ENCODE measurements around the gene CREB1.

CREB1 gene

GRCh38 chr2:207621501-207622039, 91.8 kb downstream of the CREB1 start:
- TF ChIP-seq REST (IDR thresholded peaks at IDR 0.05; ENCODE audit: low read depth) (no peak), TCF12 (IDR thresholded peaks at IDR 0.05; ENCODE audit: low read depth) (no peak), NFIC (IDR thresholded peaks at IDR 0.05) (no peak), EP300 (IDR thresholded peaks at IDR 0.05; ENCODE audit: borderline replicate concordance) (no peak), TEAD4 (IDR thresholded peaks at IDR 0.05) (no peak), TAF1 (IDR thresholded peaks at IDR 0.05; ENCODE audit: low read depth) (no peak)

GRCh38 chr2:207624185-207625013, 94.6 kb downstream of the CREB1 start:
- TF ChIP-seq NFIC (IDR thresholded peaks at IDR 0.05) = no peak; the same call in 1 of the 2 replicates
- TF ChIP-seq CREB1 (IDR thresholded peaks at IDR 0.05; ENCODE audit: low read depth) = no peak
- TF ChIP-seq TCF12 (IDR thresholded peaks at IDR 0.05; ENCODE audit: low read depth) = peak; percentile 21; the same call in 1 of the 2 replicates
- TF ChIP-seq EGR1 (IDR thresholded peaks at IDR 0.05) = no peak
- peak; percentile 41 for TF ChIP-seq TEAD4 (IDR thresholded peaks at IDR 0.05)
- TF ChIP-seq RAD21 (IDR thresholded peaks at IDR 0.05; ENCODE audit: low read depth) = no peak
- no peak for TF ChIP-seq MAX (IDR thresholded peaks at IDR 0.05)

DNA sequence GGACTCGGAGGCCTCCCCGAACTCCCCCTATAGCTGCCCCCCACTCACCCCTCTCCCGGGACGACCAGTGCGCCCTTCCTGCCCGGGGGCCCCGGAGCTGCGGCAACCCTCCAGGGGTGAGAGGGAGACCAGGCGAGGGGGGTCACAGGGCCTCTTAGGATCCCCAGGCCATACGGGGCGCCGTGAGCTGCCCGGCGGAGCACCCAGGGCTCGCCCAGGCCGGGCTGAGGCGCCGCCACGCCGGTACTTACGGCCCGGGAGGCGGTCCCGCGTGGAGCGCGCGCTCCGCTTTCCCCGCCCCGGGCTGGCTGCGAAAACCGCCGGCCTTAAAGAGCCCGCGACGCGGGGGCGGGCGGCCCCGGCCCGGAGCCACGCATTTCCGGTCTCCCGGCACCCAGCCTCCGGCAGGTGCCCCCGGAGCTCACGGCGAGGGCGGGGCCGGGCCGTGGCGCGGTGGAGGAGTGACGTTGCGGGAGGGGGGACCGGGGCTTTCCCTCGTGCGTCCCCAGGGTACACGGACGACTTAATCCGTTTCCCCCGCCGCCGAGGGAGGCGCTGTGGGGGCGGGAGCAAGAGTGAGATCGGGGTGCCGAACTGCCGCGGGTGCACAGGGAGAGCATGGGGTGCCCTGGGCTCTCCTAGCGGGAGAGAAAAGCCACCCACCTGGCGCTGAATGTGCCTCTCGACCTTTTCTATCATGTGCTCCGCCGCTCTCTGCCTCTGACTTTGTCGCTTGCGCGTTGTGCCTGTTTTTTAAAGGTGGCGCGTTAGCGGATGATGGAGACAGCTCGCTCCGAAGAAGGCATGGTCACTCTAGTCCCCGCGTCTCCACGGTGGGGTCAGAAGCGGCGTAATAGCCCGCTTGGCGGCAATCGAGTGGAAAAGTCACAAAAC, 95.5 kb downstream of the CREB1 start, which contains the start of gene METTL21A:
Gene METTL21A (minus strand): TSS at position 381 of the 894 bp plus-strand sequence. CDS start 1,019 bp downstream, outside the sequence.
- TF ChIP-seq YY1 (IDR thresholded peaks at IDR 0.05; ENCODE audit: low read depth) = peak; percentile 36; the same call in 1 of the 2 replicates
- TF ChIP-seq REST (IDR thresholded peaks at IDR 0.05; ENCODE audit: low read depth) = no peak
- TF ChIP-seq NFIC (IDR thresholded peaks at IDR 0.05) = no peak; the same call in 1 of the 2 replicates
- no peak for TF ChIP-seq CEBPB (IDR thresholded peaks at IDR 0.05)
- no peak for TF ChIP-seq ZBTB7A (IDR thresholded peaks at IDR 0.05; ENCODE audit: low read depth)
- TF ChIP-seq RAD21 (IDR thresholded peaks at IDR 0.05; ENCODE audit: low read depth) = peak; percentile 25; the same call in 1 of the 2 replicates
- peak; percentile 40; the same call in 1 of the 2 replicates for TF ChIP-seq CREB1 (IDR thresholded peaks at IDR 0.05; ENCODE audit: low read depth)
- peak; percentile 28; the same call in 1 of the 2 replicates for TF ChIP-seq FOXM1 (IDR thresholded peaks at IDR 0.05; ENCODE audit: borderline replicate concordance, low read depth)
- peak; percentile 40 for TF ChIP-seq TAF1 (IDR thresholded peaks at IDR 0.05; ENCODE audit: low read depth)
- TF ChIP-seq, protein P1, sequence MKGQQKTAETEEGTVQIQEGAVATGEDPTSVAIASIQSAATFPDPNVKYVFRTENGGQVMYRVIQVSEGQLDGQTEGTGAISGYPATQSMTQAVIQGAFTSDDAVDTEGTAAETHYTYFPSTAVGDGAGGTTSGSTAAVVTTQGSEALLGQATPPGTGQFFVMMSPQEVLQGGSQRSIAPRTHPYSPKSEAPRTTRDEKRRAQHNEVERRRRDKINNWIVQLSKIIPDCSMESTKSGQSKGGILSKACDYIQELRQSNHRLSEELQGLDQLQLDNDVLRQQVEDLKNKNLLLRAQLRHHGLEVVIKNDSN (IDR thresholded peaks at IDR 0.05) = no peak
- peak; percentile 78 for TF ChIP-seq MAX (IDR thresholded peaks at IDR 0.05)
- no peak for TF ChIP-seq EP300 (IDR thresholded peaks at IDR 0.05; ENCODE audit: borderline replicate concordance)
- TF ChIP-seq EGR1 (IDR thresholded peaks at IDR 0.05) = peak; percentile 92
- peak; percentile 50; the same call in 1 of the 2 replicates for TF ChIP-seq TCF12 (IDR thresholded peaks at IDR 0.05; ENCODE audit: low read depth)
- no peak; the same call in 1 of the 2 replicates for TF ChIP-seq TEAD4 (IDR thresholded peaks at IDR 0.05)

DNA sequence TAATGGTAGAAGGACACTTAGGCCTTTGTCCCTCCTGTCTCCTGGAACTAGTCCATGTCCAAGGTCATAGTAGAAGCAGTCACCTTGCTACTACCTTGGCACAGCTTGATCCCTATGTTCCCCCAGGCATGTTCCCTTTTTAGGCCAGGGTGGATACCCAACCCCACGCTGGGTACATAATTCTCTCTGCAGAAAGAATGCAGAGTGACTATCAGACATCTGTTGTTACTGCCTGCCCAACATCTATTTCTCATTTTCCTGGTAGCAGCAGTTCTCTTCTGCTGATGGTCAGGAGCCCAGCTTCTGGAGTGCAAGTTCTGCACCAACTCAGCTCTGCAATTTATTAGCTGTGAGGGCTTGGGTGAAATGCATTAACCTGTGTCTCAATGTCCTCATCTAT, 99.8 kb downstream of the CREB1 start:
- TF ChIP-seq CREB1 (IDR thresholded peaks at IDR 0.05; ENCODE audit: low read depth) (no peak), YY1 (IDR thresholded peaks at IDR 0.05; ENCODE audit: low read depth) (no peak), TAF1 (IDR thresholded peaks at IDR 0.05; ENCODE audit: low read depth) (no peak), FOXM1 (IDR thresholded peaks at IDR 0.05; ENCODE audit: borderline replicate concordance, low read depth) (no peak), ZBTB7A (IDR thresholded peaks at IDR 0.05; ENCODE audit: low read depth) (no peak), CEBPB (IDR thresholded peaks at IDR 0.05) (no peak), TEAD4 (IDR thresholded peaks at IDR 0.05) (no peak), EGR1 (IDR thresholded peaks at IDR 0.05) (no peak), NFIC (IDR thresholded peaks at IDR 0.05) (no peak), EP300 (IDR thresholded peaks at IDR 0.05; ENCODE audit: borderline replicate concordance) (no peak), TCF12 (IDR thresholded peaks at IDR 0.05; ENCODE audit: low read depth) (no peak), MAX (IDR thresholded peaks at IDR 0.05) (no peak), REST (IDR thresholded peaks at IDR 0.05; ENCODE audit: low read depth) (no peak), RAD21 (IDR thresholded peaks at IDR 0.05; ENCODE audit: low read depth) (no peak)
- TF ChIP-seq, protein P1 (IDR thresholded peaks at IDR 0.05) = no peak
